Neutrophil (primary cell): Measurements from ENCODE around the gene DTD2.
A peak's percentile ranks its signal among the peaks of the same experiment; 100 is the strongest.

ENCODE experiments used
- H3K27ac ChIP-seq: fragments of 200-600 bp; sonication (generic); 2 replicates; pipeline ENCODE4 v1.5.1; 2016; ENCODE audit warnings: mild to moderate bottlenecking, moderate library complexity
- H3K27me3 ChIP-seq: fragments of 200-600 bp; sonication (generic); 2 replicates; pipeline ENCODE4 v1.6.0; 2016; ENCODE audit warnings: mild to moderate bottlenecking
- H3K36me3 ChIP-seq: fragments of 200-600 bp; sonication (generic); 2 replicates; pipeline ENCODE4 v1.5.1; 2017
- H3K4me1 ChIP-seq, 2 experiments: fragments of 200-600 bp in 1 of 2; sonication (generic) in 1 of 2; 1 replicate in 1 of 2; 2 replicates in 1 of 2; pipeline versions ENCODE4 v1.5.1 to v1.6.1; 2013 to 2016; ENCODE audit warnings: low read depth in 1 of 2, low read length in 1 of 2, mild to moderate bottlenecking in 1 of 2, moderate library complexity in 1 of 2; ENCODE audit not compliant: control insufficient read depth in 1 of 2, insufficient read depth in 1 of 2
- H3K4me3 ChIP-seq, 2 experiments: fragments of 200-600 bp in 1 of 2; sonication (generic) in 1 of 2; 1 replicate in 1 of 2; 2 replicates in 1 of 2; pipeline ENCODE4 v1.5.1; 2013 to 2016; ENCODE audit warnings: low read depth in 1 of 2, low read length in 1 of 2, mild to moderate bottlenecking in 1 of 2, moderate library complexity in 1 of 2
- H3K9me3 ChIP-seq: fragments of 200-600 bp; sonication (generic); 2 replicates; pipeline ENCODE4 v1.5.1; 2016
- TF ChIP-seq, protein P1 (sequence below): fragments of 200-600 bp; sonication (generic); IDR thresholded peaks from 2 replicates; pipeline ENCODE4 v1.5.1; 2016; ENCODE audit warnings: antibody characterized with exemption

The DTD2 gene

DNA sequence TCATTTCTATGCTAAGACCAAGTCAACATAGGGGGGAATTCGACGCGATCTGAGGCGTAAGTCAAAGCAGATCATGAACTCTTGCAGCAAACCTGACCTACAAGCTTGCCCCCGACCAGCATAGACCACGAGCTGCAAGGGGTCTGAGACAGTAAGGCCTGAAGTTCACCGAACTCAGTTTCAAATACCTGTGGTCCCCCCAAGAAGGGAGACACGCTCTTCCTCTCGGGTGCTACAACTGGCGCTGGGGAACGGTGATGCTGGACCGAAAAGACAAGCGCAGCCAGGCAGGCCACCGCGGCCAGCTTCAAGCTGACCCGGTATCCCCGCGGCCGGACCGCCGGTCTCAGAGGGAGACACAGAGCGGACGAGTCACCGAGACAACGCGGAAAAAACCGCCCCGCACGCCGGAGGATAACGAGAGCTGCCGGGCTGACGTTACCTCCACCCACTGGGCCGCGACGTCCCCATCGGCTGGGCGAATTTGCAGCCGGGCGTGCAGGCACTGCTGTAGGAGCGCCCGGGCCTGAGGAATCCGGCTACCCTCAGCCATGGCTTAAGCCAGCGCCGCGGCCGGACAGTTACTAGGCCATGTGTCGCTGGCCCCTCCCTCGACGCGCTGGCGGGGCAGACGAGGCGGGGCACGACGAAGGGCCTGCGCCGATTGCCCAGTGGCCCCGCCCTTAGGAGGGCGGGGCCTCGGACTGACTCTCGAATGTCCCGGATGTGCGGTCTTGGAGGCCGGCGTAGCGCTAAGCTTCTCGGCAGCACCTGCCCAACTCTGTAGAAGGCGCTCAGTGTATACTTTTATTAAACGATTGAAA lies at the start of gene DTD2:
DTD2 (minus strand) TSS at position 666 of the 824 bp plus-strand sequence; CDS start at position 553, 113 bp downstream.
- peaks cover 19 to 22% of the 10 kb centered on the region in 2 experiments for H3K4me1 ChIP-seq
- no peaks in the 10 kb centered on the region for H3K27me3 ChIP-seq
- no peaks in the 10 kb centered on the region for H3K9me3 ChIP-seq
- TF ChIP-seq, protein P1, sequence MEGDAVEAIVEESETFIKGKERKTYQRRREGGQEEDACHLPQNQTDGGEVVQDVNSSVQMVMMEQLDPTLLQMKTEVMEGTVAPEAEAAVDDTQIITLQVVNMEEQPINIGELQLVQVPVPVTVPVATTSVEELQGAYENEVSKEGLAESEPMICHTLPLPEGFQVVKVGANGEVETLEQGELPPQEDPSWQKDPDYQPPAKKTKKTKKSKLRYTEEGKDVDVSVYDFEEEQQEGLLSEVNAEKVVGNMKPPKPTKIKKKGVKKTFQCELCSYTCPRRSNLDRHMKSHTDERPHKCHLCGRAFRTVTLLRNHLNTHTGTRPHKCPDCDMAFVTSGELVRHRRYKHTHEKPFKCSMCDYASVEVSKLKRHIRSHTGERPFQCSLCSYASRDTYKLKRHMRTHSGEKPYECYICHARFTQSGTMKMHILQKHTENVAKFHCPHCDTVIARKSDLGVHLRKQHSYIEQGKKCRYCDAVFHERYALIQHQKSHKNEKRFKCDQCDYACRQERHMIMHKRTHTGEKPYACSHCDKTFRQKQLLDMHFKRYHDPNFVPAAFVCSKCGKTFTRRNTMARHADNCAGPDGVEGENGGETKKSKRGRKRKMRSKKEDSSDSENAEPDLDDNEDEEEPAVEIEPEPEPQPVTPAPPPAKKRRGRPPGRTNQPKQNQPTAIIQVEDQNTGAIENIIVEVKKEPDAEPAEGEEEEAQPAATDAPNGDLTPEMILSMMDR = peak; percentile 41
- peak within 1 kb of the TSS; percentile 75 to 85 for H3K4me3 ChIP-seq
- H3K36me3 ChIP-seq = no peaks in the 10 kb centered on the region
- H3K27ac ChIP-seq = peak within 1 kb of the TSS; percentile 66

GRCh38 chr14:31505411-31505810 lies 48.1 kb upstream of the DTD2 start:
- no peaks in the 10 kb centered on the region for H3K27me3 ChIP-seq
- no peak overlapping the region for H3K4me3 ChIP-seq
- no peaks in the 10 kb centered on the region for H3K4me1 ChIP-seq
- H3K27ac ChIP-seq = no peak overlapping the region
- TF ChIP-seq, protein P1 = no peak
- H3K9me3 ChIP-seq = no peaks in the 10 kb centered on the region
- no peaks in the 10 kb centered on the region for H3K36me3 ChIP-seq

GRCh38 chr14:31501870-31502269 lies 44.6 kb upstream of the DTD2 start:
- Histone ChIP-seq H3K27ac (no peak overlapping the region), H3K27me3 (no peaks in the 10 kb centered on the region), H3K4me1 (no peaks in the 10 kb centered on the region), H3K36me3 (no peaks in the 10 kb centered on the region), H3K9me3 (no peaks in the 10 kb centered on the region), H3K4me3 (no peak overlapping the region)
- TF ChIP-seq, protein P1 = no peak

DNA sequence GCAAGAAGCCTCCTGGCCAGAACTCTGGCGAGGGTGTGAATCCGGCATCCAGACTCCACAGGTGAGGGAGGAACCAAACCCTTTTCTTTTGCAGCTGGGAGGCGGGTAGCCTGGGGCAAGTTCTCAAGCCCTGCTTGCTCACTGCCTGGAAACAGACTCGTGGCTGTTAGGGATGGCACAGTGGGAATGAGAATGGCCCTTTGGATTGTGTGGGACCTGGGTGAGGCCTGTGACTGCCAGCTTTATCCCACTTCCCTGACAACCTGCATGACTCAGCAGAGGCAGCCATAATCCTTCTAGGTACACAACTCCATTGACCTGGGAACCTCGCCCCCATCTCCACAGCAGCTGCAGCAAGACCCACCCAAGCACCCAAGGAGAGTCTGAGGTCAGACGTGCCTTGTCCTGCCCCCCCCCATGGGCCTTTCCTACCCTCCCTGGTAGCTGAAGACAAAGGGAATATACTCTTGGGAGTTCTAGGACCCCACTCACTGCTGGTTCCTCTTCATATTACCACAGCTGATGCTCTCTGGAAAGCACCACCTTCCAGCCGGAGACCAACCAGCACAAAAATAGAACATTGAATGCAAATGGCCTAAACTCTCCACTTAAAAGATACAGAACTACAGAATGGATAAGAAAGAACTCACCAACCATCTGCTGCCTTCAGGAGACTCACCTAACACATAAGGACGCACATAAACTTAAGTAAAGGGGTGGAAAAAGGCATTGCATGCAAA lies 35.6 kb upstream of the DTD2 start:
- TF ChIP-seq, protein P1 = no peak
- Histone ChIP-seq H3K4me3 (no peak overlapping the region), H3K27ac (no peak overlapping the region), H3K36me3 (no peaks in the 10 kb centered on the region), H3K27me3 (no peaks in the 10 kb centered on the region), H3K9me3 (no peaks in the 10 kb centered on the region), H3K4me1 (no peaks in the 10 kb centered on the region)

GRCh38 chr14:31489691-31490090 lies 32.4 kb upstream of the DTD2 start:
- no peaks in the 10 kb centered on the region for H3K36me3 ChIP-seq
- H3K9me3 ChIP-seq = no peaks in the 10 kb centered on the region
- no peak overlapping the region for H3K27ac ChIP-seq
- no peak overlapping the region for H3K4me3 ChIP-seq
- H3K27me3 ChIP-seq = no peaks in the 10 kb centered on the region
- H3K4me1 ChIP-seq = no peaks in the 10 kb centered on the region
- TF ChIP-seq, protein P1 = no peak
